Kidney capillary endothelial cell (primary cell): Measurements from ENCODE around the gene NDUFS3.
A peak's percentile ranks its signal among the peaks of the same experiment; 100 is the strongest.
"Not testable (repeated sequence)": the region's sequence is repeated elsewhere in the genome, so short reads cannot be mapped to it uniquely, and the experiment has no call there.

Experiments used
- DNase-seq: peaks from one replicate; pipeline ENCODE4 v3.0.0-alpha.2; 2018; ENCODE audit warnings: low spot score

The NDUFS3 gene

DNA sequence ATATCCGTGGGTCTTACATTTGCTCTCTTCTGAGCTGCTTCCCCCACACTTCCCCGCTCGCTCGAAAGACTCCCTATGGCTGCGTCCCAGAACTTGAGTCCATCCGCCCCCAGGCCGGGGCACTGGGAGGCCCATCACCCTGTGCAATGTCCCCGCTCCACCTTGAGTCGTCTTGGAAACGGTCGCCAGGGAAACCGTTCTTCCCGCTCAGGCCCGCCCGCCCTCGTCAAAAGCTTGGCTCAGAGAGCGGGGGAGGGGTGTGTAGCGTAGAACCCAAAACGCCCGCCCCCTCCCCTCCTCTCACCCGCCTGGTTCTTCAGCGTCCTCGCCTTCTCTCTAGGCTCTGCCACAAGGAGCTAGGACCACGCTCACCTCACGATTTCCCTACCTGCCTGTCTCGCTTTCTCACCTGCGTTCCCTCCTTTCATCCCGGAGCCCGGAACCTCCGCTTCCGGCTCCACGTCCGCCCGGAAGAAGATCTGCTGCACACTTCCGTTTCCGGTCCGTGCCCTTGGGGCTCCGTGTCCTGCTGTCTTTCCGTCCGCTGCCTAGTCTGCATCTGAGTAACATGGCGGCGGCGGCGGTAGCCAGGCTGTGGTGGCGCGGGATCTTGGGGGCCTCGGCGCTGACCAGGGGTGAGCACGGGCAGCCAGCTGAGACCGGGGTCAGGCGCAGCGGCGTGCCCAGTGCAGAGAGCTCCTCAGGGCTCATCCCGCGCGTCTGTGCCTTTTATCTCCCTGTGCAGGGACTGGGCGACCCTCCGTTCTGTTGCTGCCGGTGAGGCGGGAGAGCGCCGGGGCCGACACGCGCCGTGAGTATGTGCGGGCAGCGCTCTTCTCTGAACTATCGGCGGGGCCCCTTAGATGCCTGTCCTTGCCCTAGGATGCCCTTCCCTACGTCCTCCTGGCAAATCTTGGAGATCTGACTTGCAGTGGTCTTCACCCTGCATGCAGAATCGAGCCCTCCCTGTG is at the start of gene NDUFS3, which contains the start of gene KBTBD4:
TSS of gene NDUFS3 (plus strand) at position 551 of the 971 bp plus-strand sequence. CDS start at position 569, 18 bp downstream.
TSS of gene KBTBD4 (minus strand) at position 447 of the 971 bp plus-strand sequence. CDS start at position 428, 19 bp downstream.
- peak; percentile 82 for DNase-seq

DNA sequence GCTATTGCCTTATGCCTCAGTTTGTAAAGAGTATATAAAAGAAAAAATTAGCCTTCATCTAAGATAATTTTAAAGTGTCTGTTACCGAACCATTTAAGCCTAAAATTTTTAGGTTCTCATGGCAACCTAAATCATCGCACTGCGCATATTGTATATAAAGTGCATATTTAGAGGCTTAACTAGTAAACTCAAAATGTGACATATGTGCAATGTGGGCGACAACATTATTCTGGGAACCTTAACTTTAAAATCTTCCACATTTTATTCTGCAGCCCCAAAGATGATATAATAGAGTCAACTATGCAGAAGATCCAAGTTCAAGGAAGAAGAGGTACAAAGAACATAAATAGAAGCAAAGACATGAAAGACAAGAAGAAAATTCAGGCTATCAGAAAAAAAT is 48.9 kb upstream of the NDUFS3 start:
- DNase-seq = no peak

DNA sequence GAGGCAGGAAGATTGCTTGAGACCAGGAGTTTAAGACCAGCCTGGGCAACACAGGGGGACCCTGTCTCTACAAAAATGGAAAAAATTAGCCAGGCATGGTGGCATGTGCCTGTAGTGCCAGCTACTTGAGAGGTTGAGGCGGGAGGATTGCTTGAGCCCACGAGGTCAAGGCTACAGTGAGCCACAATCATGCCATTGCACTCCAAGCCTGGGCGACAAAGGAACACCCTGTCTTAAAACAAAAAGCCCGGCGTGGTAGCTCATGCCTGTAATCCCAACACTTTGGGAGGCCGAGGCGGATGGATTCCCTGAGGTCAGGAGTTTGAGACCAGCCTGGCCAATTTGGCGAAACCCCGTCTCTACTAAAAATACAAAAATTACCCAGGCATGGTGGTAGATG is 48.2 kb upstream of the NDUFS3 start:
- not testable (repeated sequence) for DNase-seq

DNA sequence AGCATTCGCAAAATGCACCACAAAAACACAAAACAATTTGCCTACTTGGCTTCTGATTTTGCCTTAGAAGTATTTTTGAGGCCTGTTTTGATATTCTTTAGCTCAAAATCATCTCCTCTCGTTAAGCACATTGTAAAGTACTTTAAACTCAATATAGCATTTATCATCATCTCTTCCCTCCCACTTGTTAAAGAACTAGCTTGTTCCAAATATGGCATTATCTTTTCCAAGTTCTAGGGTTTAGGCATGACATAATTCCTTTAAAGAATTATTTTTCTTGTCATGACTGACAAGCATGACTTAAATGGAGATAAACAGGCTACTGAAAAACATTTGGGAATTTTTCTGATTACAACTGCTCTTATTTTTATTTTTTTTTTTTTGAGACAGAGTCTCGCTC is 47.2 kb upstream of the NDUFS3 start:
- no peak for DNase-seq

DNA sequence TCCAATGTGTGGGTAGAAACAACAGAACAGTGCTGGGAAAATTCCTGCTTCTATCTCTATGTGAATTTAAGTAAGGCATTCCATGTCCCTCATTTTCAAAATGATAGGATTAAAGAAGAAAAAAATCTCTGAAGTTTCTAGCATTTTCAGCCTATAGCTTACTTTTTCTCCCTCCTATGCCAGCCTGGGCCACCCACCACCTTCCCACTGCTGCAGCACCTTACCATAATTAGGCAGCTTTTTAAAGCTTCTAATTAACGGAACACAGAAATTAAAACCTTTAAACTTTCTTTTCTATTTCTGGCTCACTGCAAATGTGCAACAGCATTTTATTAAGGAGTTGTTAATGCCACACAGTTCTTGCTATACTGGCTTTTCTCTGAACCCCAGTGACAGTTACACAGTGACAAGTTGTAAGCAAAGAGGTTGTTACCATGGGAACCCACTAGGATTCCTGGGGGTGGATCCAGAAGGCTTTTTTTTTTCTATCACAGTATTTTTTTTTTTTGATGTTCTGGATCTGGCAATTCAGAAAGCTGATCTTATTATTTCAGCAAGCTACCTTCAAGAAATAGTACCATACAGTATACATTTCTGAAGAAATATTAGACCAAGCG is 46.2 kb upstream of the NDUFS3 start:
- DNase-seq = no peak

DNA sequence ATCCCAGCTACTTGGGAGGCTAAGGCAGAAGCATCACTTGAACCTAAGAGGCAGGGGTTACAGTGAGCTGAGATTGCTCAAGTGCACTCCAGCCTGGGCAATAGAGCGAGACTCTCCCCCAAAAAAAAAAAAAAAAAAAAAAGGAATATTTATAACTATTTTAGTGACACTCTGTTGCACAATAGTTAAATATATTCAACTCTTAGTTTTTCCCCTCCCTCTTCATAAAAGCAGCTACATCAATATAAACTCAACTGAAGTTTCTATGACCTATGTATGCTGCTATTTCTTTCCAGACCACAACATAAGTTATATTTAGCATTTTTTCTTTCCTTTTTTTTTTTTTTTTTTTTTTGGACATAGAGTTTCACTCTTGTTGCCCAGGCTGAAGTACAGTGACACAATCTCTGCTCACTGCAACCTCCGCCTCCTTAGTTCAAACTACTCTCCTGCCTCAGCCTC is 45.2 kb upstream of the NDUFS3 start:
- DNase-seq = no peak

DNA sequence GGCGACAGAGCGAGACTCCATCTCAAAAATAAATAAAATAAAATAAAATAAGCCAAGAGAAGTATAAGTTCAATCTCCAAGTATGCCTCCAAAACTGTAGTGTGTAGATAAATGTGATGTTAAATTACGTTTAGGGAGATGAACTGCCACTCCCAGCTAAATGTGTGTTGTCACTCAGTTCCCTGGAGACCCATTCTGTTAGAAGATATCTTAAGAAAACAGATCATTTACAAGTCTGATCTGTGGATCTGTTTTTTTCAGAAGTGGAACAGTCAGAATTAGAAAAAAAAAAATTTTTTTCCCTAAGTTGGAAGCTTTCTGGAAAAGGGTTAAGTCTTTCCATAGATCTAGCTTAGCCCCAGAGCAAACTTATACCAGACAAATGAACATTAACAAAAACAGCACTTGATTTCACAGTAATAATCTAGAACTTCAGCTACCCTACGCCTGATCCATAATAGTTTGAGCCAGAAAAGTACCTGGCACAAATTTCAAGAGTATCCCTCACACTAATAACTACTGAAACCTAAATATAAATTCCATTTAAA is 44.1 kb upstream of the NDUFS3 start:
- no peak for DNase-seq

DNA sequence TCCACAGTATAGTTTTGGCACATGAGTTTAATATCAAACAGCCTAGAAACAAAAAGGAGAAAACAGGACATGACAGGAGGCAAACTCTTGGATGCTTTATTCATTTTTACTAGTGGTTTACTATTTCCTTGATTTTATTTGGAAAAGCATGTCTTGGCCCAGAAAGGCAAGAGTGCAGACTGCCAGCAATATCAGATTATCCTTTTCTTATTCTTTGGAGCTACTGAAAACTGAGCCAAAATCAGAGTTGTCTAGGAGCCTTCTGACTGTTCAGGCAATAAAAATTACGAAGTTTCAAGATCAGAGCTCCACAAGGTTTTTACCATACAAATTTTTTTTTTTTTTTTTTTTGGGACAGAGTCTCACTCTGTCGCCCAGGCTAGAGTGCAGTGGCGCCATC is 42.0 kb upstream of the NDUFS3 start:
- DNase-seq = no peak

DNA sequence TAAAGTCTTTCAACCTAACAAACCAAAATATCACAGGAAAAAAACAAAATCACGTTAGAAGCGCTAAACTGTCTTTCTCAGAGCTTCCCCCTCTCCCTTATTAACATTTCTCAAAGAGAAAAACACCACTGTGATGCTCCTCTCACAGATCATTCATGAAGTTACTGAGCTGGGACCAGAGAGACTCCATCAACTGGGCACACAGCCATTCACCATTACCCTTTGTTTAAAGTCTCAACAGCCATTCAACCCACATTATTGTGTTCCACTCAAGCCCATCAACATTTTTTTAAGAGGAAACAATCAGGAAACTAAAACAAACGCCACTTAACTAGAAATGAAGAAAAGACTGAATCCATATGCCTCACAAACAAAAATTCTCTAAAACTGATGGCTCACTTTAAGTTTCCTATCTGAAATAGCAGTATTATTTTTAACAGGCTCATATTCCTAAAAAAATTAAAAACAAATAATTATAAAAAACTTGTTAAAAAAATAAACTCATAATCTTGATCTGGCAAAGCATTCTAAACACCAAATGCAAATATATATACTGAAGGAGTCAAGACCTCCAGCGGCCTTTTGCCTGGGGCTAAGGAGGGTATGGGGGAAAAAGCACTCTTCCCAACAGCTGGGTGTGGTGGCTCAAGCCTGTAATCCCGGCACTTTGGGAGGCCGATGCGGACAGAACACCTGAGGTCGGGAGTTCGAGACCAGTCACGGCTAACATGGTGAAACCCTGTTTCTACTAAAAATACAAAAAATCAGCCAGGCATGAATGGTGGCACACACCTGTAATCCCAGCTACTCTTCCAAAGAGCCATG is 39.9 kb upstream of the NDUFS3 start:
- no peak for DNase-seq

DNA sequence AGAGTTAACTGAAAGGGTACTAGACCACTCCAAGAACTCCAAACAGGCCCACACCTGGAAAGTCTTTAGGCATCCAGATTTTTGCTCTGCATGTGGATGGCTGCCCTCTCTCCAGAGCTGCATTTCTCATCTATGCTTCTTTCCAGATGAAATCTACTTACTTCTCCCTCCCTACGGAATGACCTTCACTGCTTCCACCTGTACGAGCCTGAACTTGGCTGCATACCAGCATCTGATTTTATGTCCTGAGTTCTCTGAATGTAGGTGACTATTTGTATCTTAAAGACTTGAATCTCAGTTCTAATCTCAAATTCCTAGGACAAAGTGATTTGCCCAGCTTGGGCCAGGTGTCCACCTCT is 39.2 kb upstream of the NDUFS3 start:
- DNase-seq = no peak

DNA sequence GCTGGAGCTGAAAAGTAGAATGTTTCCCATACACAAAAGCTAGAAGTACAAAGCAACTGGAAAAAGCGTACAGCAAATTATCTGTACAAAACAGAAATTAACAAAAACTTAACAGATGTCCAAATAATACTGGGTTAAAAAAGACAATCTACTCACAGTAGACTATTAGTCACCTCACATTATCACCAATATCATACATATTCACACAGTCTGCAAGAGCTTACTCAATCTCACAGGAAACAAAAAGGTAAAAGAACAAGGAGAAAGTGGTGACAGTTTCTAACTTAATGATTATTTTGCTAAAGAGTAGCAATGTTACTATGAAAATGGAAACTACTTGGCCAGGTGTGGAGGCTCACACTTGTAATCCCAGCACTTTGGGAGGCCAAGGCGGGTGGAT is 37.8 kb upstream of the NDUFS3 start:
- DNase-seq = no peak

DNA sequence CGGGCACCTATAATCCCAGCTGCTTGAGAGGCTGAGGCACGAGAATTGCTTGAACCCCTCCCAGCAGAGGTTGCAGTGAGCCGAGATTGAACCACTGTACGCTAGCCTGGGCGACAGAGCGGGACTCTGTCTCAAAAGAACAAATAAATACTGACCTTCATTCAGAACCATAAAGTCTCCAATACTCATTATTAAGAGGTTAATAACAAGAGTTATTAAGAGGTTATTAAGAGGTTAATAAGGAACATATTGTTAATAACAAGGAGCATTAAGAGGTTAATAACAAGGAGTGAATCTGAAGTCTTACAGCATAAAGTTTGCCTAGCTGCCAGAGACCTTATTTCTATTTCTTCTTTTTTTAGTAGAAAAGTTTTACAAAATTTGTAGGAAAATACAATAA is 33.6 kb upstream of the NDUFS3 start:
- DNase-seq = no peak

DNA sequence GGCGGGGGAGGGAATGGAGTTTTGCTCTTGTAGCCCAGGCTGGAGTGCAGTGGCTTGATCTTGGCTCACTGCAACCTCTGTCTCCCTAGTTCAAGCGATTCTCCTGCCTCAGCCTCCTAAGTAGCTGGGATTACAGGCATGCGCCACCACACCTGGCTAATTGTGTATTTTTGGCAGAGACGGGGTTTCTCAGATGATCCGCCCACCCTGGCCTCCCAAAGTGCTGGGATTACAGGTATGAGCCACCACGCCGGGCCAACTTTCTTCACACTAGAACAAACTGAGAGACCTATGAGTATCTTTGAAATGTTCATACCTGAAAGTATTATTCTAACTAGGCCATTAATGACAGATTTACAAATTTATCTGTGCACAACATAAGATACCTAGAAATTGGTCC is 32.6 kb upstream of the NDUFS3 start:
- DNase-seq = not testable (repeated sequence)

DNA sequence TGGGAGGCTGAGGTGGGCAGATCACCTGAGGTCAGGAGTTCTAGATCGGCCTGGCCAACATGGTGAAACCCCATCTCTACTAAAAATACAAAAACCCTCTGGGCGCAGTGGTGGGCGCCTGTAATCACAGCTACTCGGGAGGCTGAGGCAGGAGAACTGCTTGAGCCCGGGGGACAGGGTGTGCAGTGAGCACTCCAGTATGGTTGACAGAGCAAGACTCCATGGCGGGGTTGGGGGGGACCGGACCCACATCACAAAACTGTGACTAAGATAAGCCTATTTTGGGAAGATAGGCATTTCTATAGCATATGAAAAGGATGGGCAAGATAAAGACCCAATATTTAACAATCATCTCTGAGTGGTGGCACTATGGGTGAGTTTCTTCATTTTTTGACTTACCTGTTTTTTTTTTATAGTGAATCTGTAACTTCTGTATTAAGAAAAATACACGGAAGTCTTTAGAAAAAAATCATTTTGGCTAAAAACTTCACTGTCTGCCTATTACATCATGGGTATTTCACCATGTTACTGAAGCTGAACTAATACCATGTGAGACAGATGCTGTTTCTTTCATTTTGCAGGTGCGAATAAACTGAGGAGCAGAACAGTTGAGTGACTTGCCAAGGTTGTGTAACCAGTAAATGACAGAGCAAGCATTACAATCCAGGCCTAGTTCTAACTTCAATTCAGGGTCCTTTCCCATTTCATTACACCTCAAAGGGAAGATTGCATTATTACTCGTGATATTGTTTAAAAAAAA is 28.4 kb upstream of the NDUFS3 start:
- DNase-seq = no peak

DNA sequence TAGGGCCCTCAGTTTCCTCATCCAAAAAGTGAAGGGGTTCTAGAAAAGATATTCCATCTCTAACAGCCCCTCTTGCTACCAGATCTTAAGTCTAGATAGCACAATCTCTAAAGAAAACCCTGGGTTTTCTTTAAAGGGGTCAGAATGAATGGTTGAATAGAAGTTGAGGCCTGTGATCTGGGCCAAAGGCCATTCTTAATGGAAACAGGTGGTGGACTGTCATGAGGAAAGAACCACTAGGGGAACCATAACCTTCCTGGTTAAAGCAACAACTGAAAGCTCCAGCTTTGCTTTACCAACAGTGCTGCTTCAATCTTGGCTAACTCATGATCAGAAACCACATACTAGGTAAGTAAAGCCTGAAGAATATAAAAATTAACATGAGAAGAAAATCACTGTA is 27.8 kb upstream of the NDUFS3 start:
- no peak for DNase-seq

DNA sequence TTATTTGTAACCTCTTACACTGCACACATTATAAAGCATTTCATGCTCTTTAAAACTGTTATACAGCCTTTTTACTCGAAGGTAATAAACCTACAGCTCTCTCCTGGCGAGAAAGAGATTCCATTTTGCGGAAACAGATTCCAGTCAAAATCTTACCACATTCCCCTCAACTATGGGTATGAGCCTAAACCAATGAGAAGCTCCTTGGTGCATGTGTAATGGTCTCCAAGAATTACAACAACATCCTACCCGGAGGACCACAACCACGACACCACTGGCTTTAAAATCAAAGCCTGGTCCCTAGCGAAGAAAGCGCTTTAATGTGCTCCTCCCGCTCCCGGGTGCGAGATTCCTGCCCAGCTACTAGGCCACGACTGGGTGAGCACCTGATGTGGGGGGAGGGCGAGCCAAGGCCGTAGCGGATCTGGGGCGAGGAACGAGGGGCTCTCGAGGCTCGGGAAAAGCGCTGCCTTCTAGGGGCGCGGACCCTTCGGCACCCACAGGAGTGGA is 26.8 kb upstream of the NDUFS3 start:
- peak; percentile 44 for DNase-seq

DNA sequence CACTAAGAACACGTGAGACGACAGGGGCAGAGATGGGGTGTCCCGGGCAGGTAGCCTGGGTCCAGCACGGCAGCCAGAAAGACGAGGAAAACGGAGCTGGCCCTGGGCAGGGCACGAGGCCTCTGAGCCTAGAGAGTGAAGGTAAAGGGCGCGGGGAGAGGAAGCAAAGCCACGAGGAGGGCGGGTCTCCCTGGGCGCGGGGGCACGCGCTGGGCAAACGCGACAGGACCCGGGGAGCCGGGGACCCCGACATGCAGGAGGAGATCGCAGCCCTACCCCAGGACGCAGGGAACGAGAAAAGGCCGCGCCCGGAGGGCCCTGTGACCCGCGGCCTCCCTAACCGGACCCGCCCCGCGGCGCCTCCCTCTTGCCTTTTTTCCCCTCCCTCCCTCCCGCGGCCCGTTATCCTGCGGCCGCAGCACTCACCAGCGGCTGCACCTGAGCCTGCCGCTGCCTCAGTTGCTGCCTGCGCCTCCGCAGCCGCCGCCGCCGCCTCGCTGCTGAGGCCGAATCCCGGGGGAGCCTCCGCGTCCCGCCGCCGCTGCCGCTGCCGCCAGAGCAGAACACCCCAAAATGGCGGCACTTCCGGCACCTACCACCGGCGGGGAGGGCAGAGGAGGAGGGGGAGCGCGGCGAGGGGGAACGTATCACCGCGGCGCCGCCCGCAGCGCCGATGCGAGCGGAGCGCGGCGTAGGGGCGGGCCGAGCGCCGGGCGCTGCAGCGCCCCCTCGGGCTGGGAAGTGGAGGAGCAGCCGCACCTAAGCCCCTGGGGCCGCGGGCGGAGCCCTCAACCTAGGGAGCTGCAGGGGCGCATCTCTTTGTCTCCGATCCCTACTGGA is 26.1 kb upstream of the NDUFS3 start, which contains the start of gene CELF1:
TSS of gene CELF1 (minus strand) at position 567 of the 840 bp plus-strand sequence. CDS start 53,609 bp downstream, outside the sequence.
- DNase-seq = peak; percentile 86

DNA sequence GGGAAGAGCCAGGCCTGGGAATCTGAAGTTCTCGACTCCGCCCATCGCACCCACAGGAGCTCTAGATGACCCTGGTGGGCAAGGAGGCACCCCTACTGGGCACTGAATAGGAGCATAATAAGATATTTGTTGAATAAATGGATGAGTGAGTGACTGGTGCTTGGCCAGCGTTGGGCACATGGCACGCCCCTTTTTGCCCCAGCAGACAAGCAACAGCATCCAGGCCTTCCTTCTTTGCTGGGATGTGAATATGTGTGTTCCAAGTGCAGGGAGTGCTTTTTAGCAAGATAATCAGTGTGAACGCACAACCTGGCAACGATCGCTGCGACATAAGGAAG is 25.5 kb upstream of the NDUFS3 start:
- no peak for DNase-seq

DNA sequence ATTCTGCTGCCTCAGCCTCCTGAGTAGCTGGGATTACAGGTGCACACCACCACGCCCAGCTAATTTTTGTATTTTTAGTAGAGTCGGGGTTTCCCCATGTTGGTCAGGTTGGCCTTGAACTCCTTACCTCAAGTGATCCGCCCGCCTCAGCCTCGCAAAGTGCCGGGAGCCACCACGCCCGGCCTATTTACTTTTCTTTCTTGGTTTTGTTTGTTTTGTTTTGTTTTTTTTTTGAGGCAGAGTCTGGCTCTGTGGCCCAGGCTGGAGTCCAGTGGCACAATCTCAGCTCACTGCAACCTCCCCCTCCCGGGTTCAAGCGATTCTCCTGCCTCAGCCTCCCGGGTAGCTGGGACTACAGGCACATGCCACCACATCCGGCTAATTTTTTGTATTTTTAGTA is 21.9 kb upstream of the NDUFS3 start:
- DNase-seq = not testable (repeated sequence)

DNA sequence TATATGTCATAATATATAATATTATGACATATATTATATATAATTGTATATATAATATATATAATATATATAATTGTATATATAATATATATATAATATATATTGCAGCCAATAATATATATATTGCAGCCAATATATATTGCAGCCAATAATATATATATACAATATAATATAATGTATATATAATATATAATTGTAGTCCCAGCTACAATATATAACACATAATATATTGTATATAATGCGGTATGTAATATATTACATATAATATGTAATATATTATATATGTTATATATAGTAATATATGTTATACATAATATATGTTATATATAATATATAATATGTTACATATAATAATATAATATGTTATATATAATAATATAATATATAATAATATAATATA is 20.2 kb upstream of the NDUFS3 start:
- DNase-seq = no peak
